ENCODE data around the gene SGTA. TPM values are rescaled to one million over a fixed set of nuclear protein-coding genes. Genes with fewer than 3 reads are reported as not detected.

Gene SGTA
- polyA plus RNA-seq, 1 donor (not counting 4 experiments of a cell fraction or from before 2014, with no cell fraction given), result 36.1 TPM

DNA sequence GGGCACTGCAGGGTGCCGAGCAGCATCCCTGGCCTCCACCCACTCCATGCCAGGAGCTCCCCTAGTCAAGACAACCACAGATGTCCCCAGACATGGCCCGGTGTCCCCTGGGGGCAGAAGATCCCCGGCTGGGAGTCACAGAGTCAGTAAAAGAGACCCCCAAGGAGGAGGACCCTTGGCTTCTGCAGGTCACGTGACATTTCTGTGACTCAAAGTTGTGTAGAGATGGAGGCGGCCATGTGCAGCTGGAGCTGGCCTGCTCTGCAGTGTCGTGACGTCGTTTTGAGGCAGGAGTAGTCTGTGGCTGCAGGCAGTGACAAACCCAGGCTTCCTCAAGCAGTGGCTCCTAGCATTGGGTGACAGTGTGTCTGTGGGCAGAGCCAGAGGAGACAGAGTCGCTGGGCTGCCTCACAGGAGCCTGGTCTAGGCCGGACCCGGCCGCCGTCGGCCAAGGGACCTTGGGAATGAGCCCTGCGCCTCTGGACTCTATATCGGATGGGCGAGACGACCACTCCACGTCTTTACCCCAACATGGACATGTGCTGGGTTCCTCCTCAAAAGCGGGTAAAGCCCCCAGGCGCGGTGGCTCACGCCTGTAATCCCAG is 54.2 kb downstream of the SGTA start:
- no peak overlapping the region for H3K4me2 ChIP-seq (ENCODE audit: control insufficient read depth, extremely low read depth, insufficient read depth, low read depth, low read length)
- no peak overlapping the region for H2AFZ ChIP-seq (ENCODE audit: control insufficient read depth, low read length)
- H3K9me3 ChIP-seq (ENCODE audit: control insufficient read depth, low read depth, low read length), result no peaks in the 10 kb centered on the region
- no peak for FAIRE-seq
- no peak for DNase-seq (ENCODE audit: low read depth, low spot score)
- peaks cover 5% of the 10 kb centered on the region for H4K20me1 ChIP-seq (ENCODE audit: control insufficient read depth, extremely low read depth, insufficient read depth, low read length)
- TF ChIP-seq EZH2 (IDR thresholded peaks at IDR 0.05; ENCODE audit: low read length), result no peak
- TF ChIP-seq, protein P1, sequence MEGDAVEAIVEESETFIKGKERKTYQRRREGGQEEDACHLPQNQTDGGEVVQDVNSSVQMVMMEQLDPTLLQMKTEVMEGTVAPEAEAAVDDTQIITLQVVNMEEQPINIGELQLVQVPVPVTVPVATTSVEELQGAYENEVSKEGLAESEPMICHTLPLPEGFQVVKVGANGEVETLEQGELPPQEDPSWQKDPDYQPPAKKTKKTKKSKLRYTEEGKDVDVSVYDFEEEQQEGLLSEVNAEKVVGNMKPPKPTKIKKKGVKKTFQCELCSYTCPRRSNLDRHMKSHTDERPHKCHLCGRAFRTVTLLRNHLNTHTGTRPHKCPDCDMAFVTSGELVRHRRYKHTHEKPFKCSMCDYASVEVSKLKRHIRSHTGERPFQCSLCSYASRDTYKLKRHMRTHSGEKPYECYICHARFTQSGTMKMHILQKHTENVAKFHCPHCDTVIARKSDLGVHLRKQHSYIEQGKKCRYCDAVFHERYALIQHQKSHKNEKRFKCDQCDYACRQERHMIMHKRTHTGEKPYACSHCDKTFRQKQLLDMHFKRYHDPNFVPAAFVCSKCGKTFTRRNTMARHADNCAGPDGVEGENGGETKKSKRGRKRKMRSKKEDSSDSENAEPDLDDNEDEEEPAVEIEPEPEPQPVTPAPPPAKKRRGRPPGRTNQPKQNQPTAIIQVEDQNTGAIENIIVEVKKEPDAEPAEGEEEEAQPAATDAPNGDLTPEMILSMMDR (optimal IDR thresholded peaks at IDR 0.05 in 1 of 3, IDR thresholded peaks at IDR 0.05 in 1 of 3, conservative IDR thresholded peaks at IDR 0.05 in 1 of 3; ENCODE audit: extremely low read depth in 1 of 3, insufficient read depth in 2 of 3, low read length in 3 of 3), result no peak
- peaks cover 16% of the 10 kb centered on the region for H3K4me1 ChIP-seq (ENCODE audit: control insufficient read depth, extremely low read depth, insufficient read depth, low read length)
- H3K79me2 ChIP-seq (ENCODE audit: control insufficient read depth, insufficient read depth, low read length), result no peaks in the 10 kb centered on the region
- no peak overlapping the region for H3K27ac ChIP-seq (ENCODE audit: control insufficient read depth, insufficient read depth, low read length)
- H3K9me1 ChIP-seq (ENCODE audit: control insufficient read depth, extremely low read depth, insufficient read depth, low read length), result no peaks in the 10 kb centered on the region
- no peak overlapping the region for H3K9ac ChIP-seq (ENCODE audit: control insufficient read depth, extremely low read depth, insufficient read depth, low read length)
- H3K27me3 ChIP-seq (ENCODE audit: control insufficient read depth, extremely low read depth, insufficient read depth, low read length), result peaks cover 9% of the 10 kb centered on the region
- no peak overlapping the region for H3K4me3 ChIP-seq (ENCODE audit: control insufficient read depth in 2 of 3, extremely low read depth in 1 of 3, insufficient read depth in 2 of 3, low read depth in 1 of 3, low read length in 3 of 3)
- peaks cover 0 to 1% of the 10 kb centered on the region in 2 experiments for H3K36me3 ChIP-seq (ENCODE audit: control insufficient read depth in 2 of 2, extremely low read depth in 1 of 2, insufficient read depth in 2 of 2, low read length in 2 of 2)
- dilution Hi-C loops (cut with MboI; ENCODE audit: extremely low pct_ligation_motif_present, low sequenced_read_pairs), result no loop called here

DNA sequence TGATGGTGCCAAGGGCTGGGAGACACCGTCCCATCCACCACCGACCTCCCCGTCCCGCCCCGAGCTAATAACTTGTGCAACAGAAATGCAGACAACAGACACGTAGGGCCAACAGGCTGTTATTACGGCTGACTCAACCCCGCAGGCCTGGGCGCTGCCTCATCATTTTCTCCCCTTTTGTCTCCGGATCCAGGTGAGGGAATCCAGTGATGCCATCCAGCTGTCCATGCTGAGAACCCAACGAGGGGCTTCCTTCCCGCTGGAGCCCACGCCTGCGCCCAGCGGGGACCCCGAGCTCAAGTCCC is 55.5 kb downstream of the SGTA start:
- H3K36me3 ChIP-seq (ENCODE audit: control insufficient read depth in 2 of 2, extremely low read depth in 1 of 2, insufficient read depth in 2 of 2, low read length in 2 of 2), result peaks cover 0 to 1% of the 10 kb centered on the region in 2 experiments
- H3K79me2 ChIP-seq (ENCODE audit: control insufficient read depth, insufficient read depth, low read length), result no peaks in the 10 kb centered on the region
- no peak overlapping the region for H3K27ac ChIP-seq (ENCODE audit: control insufficient read depth, insufficient read depth, low read length)
- dilution Hi-C loops (cut with MboI; ENCODE audit: extremely low pct_ligation_motif_present, low sequenced_read_pairs), result no loop called here
- H3K9me3 ChIP-seq (ENCODE audit: control insufficient read depth, low read depth, low read length), result no peaks in the 10 kb centered on the region
- no peak overlapping the region for H3K9ac ChIP-seq (ENCODE audit: control insufficient read depth, extremely low read depth, insufficient read depth, low read length)
- peaks cover 15% of the 10 kb centered on the region for H3K4me1 ChIP-seq (ENCODE audit: control insufficient read depth, extremely low read depth, insufficient read depth, low read length)
- peak; percentile 81 for FAIRE-seq
- no peak overlapping the region for H3K4me3 ChIP-seq (ENCODE audit: control insufficient read depth in 2 of 3, extremely low read depth in 1 of 3, insufficient read depth in 2 of 3, low read depth in 1 of 3, low read length in 3 of 3)
- H3K27me3 ChIP-seq (ENCODE audit: control insufficient read depth, extremely low read depth, insufficient read depth, low read length), result peaks cover 20% of the 10 kb centered on the region
- peak overlapping the region; percentile 27 for H3K4me2 ChIP-seq (ENCODE audit: control insufficient read depth, extremely low read depth, insufficient read depth, low read depth, low read length)
- TF ChIP-seq, protein P1 (optimal IDR thresholded peaks at IDR 0.05 in 1 of 3, IDR thresholded peaks at IDR 0.05 in 1 of 3, conservative IDR thresholded peaks at IDR 0.05 in 1 of 3; ENCODE audit: extremely low read depth in 1 of 3, insufficient read depth in 2 of 3, low read length in 3 of 3), result no peak
- TF ChIP-seq EZH2 (IDR thresholded peaks at IDR 0.05; ENCODE audit: low read length), result no peak
- H2AFZ ChIP-seq (ENCODE audit: control insufficient read depth, low read length), result no peak overlapping the region
- no peaks in the 10 kb centered on the region for H3K9me1 ChIP-seq (ENCODE audit: control insufficient read depth, extremely low read depth, insufficient read depth, low read length)
- peaks cover 5% of the 10 kb centered on the region for H4K20me1 ChIP-seq (ENCODE audit: control insufficient read depth, extremely low read depth, insufficient read depth, low read length)
- no peak for DNase-seq (ENCODE audit: low read depth, low spot score)

Data from keratinocyte (primary cell).